ENCODE results near the gene PHETA1.

The PHETA1 gene, protein sequence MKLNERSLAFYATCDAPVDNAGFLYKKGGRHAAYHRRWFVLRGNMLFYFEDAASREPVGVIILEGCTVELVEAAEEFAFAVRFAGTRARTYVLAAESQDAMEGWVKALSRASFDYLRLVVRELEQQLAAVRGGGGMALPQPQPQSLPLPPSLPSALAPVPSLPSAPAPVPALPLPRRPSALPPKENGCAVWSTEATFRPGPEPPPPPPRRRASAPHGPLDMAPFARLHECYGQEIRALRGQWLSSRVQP
- 1.8 to 4.5 (median 2.2) reads per million in 3 donors for total RNA-seq

DNA sequence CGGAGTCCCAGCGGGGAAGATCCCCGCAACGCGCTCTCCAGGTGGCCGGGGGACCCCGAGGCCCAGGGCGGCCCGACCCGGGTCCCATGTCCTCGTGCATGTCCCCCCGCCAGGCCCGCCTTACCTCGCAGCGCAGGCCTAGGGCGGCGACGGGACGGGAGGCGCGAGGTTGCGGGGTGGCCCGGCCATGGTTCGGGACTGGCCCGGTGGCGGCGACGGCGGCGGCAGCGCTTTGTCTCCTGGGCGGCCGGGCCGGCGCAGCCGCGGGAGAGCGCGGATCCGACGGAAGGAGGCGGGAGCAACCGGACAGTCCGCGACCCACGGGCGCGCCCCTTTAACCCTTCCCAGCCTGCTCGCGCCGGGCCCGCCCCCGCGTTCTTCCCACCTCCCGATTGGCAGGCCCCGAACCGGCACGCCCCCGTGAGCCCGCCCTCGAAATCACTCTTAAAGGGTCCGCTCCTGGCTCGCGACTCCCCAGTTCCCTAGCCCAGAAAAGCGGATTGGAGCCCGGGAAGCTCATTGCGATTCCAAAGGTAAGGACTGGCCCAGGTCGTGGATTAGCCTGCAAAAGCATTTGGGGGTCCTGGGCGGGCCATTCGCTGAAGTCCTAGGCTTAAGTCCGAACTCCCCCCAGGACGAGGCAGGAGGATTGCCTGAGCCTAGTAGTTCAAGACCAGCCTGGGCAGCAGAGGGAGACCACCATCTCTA, at the start of gene PHETA1:
TSS of gene PHETA1 (minus strand) at position 308 of the 708 bp plus-strand sequence. CDS start 5,668 bp downstream, outside the sequence.
- Histone ChIP-seq H3K9me3 (ENCODE audit: control insufficient read depth, low read length) (no peaks in the 10 kb centered on the region), H3K4me1 (ENCODE audit: control insufficient read depth, insufficient read depth, low read length, poor library complexity, severe bottlenecking) (peaks cover 19% of the 10 kb centered on the region), H3K36me3 (ENCODE audit: control insufficient read depth, insufficient read depth, low read length) (no peaks in the 10 kb centered on the region), H3K4me3 (ENCODE audit: insufficient read depth, low read depth, low read length, poor library complexity, severe bottlenecking) (peak within 1 kb of the TSS; percentile 61), H3K27ac (ENCODE audit: insufficient read depth, low read length, poor library complexity, severe bottlenecking) (peak within 1 kb of the TSS; percentile 47), H3K27me3 (replicated peaks; ENCODE audit: control insufficient read depth, insufficient read depth, low read length, poor library complexity, severe bottlenecking) (no peaks in the 10 kb centered on the region)
- DNase-seq: peak; percentile 34 to 54 (median 52)

GRCh38 chr12:111418594-111418880, 49.6 kb upstream of the PHETA1 start:
- Histone ChIP-seq H3K4me1 (ENCODE audit: control insufficient read depth, insufficient read depth, low read length, poor library complexity, severe bottlenecking) (peaks cover 7% of the 10 kb centered on the region), H3K36me3 (ENCODE audit: control insufficient read depth, insufficient read depth, low read length) (peaks cover 34% of the 10 kb centered on the region), H3K27ac (ENCODE audit: insufficient read depth, low read length, poor library complexity, severe bottlenecking) (no peak overlapping the region), H3K9me3 (ENCODE audit: control insufficient read depth, low read length) (no peaks in the 10 kb centered on the region), H3K27me3 (replicated peaks; ENCODE audit: control insufficient read depth, insufficient read depth, low read length, poor library complexity, severe bottlenecking) (no peaks in the 10 kb centered on the region), H3K4me3 (ENCODE audit: insufficient read depth, low read depth, low read length, poor library complexity, severe bottlenecking) (no peak overlapping the region)
- no peak for DNase-seq

DNA sequence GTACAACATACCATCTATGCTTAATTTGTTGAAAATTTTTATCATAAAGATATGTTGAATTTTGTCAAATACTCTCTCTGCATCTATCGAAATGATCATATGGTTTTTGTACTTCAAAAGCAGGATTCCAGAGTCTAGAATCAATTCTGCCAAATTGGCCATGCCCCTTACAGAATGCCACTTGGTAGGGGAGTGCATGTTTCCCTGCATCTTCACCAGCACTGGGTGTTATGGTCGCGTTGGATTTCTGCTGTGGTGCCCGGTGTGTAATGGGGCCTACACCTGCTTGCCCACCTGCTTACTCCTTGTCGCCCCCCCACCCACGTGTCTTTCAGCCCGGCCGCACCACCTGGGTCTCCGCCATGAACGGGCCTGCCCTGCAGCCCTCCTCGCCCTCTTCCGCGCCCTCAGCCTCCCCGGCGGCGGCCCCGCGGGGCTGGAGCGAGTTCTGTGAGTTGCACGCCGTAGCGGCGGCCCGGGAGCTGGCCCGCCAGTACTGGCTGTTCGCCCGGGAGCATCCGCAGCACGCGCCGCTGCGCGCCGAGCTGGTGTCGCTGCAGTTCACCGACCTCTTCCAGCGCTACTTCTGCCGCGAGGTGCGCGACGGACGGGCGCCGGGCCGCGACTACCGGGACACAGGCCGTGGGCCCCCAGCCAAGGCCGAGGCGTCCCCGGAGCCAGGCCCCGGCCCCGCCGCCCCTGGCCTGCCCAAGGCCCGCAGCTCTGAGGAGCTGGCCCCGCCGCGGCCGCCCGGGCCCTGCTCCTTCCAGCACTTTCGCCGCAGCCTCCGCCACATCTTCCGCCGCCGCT, 49.1 kb upstream of the PHETA1 start:
- peak overlapping the region; percentile 13 for H3K27ac ChIP-seq (ENCODE audit: insufficient read depth, low read length, poor library complexity, severe bottlenecking)
- DNase-seq: no peak
- H3K4me1 ChIP-seq (ENCODE audit: control insufficient read depth, insufficient read depth, low read length, poor library complexity, severe bottlenecking): peaks cover 12% of the 10 kb centered on the region
- H3K27me3 ChIP-seq (replicated peaks; ENCODE audit: control insufficient read depth, insufficient read depth, low read length, poor library complexity, severe bottlenecking): no peaks in the 10 kb centered on the region
- H3K4me3 ChIP-seq (ENCODE audit: insufficient read depth, low read depth, low read length, poor library complexity, severe bottlenecking): no peak overlapping the region
- H3K36me3 ChIP-seq (ENCODE audit: control insufficient read depth, insufficient read depth, low read length): peaks cover 34% of the 10 kb centered on the region
- H3K9me3 ChIP-seq (ENCODE audit: control insufficient read depth, low read length): no peaks in the 10 kb centered on the region

- Histone ChIP-seq H3K9me3 (ENCODE audit: control insufficient read depth, low read length) (no peaks in the 10 kb centered on the region), H3K36me3 (ENCODE audit: control insufficient read depth, insufficient read depth, low read length) (peaks cover 34% of the 10 kb centered on the region)
- no peak for DNase-seq
These were observed 48.4 kb upstream of the PHETA1 start for GRCh38 chr12:111417290-111417689.

GRCh38 chr12:111414711-111415252, 45.9 kb upstream of the PHETA1 start:
- peaks cover 20% of the 10 kb centered on the region for H3K36me3 ChIP-seq (ENCODE audit: control insufficient read depth, insufficient read depth, low read length)
- H3K27me3 ChIP-seq (replicated peaks; ENCODE audit: control insufficient read depth, insufficient read depth, low read length, poor library complexity, severe bottlenecking): no peaks in the 10 kb centered on the region
- DNase-seq: no peak
- H3K4me1 ChIP-seq (ENCODE audit: control insufficient read depth, insufficient read depth, low read length, poor library complexity, severe bottlenecking): peaks cover 42% of the 10 kb centered on the region
- peak overlapping the region; percentile 4 for H3K27ac ChIP-seq (ENCODE audit: insufficient read depth, low read length, poor library complexity, severe bottlenecking)
- no peaks in the 10 kb centered on the region for H3K9me3 ChIP-seq (ENCODE audit: control insufficient read depth, low read length)
- H3K4me3 ChIP-seq (ENCODE audit: insufficient read depth, low read depth, low read length, poor library complexity, severe bottlenecking): no peak overlapping the region

More at GRCh38 chr12:111417290-111417689, 48.4 kb upstream of the PHETA1 start:
- Histone ChIP-seq H3K27ac (ENCODE audit: insufficient read depth, low read length, poor library complexity, severe bottlenecking) (no peak overlapping the region), H3K4me1 (ENCODE audit: control insufficient read depth, insufficient read depth, low read length, poor library complexity, severe bottlenecking) (peaks cover 17% of the 10 kb centered on the region), H3K27me3 (replicated peaks; ENCODE audit: control insufficient read depth, insufficient read depth, low read length, poor library complexity, severe bottlenecking) (no peaks in the 10 kb centered on the region), H3K4me3 (ENCODE audit: insufficient read depth, low read depth, low read length, poor library complexity, severe bottlenecking) (no peak overlapping the region)

- Histone ChIP-seq H3K4me3 (ENCODE audit: insufficient read depth, low read depth, low read length, poor library complexity, severe bottlenecking) (no peak overlapping the region), H3K9me3 (ENCODE audit: control insufficient read depth, low read length) (no peaks in the 10 kb centered on the region), H3K4me1 (ENCODE audit: control insufficient read depth, insufficient read depth, low read length, poor library complexity, severe bottlenecking) (peaks cover 55% of the 10 kb centered on the region), H3K27me3 (replicated peaks; ENCODE audit: control insufficient read depth, insufficient read depth, low read length, poor library complexity, severe bottlenecking) (no peaks in the 10 kb centered on the region), H3K36me3 (ENCODE audit: control insufficient read depth, insufficient read depth, low read length) (peaks cover 8% of the 10 kb centered on the region), H3K27ac (ENCODE audit: insufficient read depth, low read length, poor library complexity, severe bottlenecking) (peak overlapping the region; percentile 22)
- no peak for DNase-seq
These were observed 44.7 kb upstream of the PHETA1 start for GRCh38 chr12:111413442-111414086.

DNA sequence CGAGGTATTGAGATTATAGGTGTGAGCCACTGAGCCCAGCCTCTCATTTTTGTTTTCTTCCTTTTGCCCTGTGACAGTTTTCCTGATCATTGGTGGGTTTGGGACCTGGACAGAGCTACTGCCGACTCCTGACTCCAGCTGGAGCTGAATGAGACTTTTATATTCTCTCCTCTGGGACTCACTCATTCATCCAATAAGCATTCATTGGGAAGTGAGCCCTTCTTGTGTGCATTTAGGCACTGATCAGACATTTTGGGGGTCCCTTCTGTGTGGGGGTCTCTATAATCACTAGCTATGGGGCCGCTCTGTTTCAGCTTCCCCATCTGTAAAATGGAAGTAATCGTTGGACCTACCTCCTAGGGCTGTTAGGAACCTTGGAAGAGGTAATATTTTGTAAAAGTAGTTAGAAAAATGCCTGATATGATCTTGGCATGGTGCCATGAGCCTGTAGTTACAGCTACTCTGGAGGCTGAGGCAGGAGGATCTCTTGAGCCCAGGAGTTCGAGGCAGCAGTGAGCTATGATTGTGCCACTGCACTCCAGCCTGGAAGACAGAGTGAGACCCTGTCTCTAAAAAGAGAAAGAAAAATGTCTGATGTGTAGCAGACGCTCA, 44.0 kb upstream of the PHETA1 start:
- Histone ChIP-seq H3K4me1 (ENCODE audit: control insufficient read depth, insufficient read depth, low read length, poor library complexity, severe bottlenecking) (peaks cover 61% of the 10 kb centered on the region), H3K36me3 (ENCODE audit: control insufficient read depth, insufficient read depth, low read length) (peaks cover 7% of the 10 kb centered on the region), H3K27me3 (replicated peaks; ENCODE audit: control insufficient read depth, insufficient read depth, low read length, poor library complexity, severe bottlenecking) (no peaks in the 10 kb centered on the region), H3K9me3 (ENCODE audit: control insufficient read depth, low read length) (no peaks in the 10 kb centered on the region), H3K27ac (ENCODE audit: insufficient read depth, low read length, poor library complexity, severe bottlenecking) (peak overlapping the region; percentile 59), H3K4me3 (ENCODE audit: insufficient read depth, low read depth, low read length, poor library complexity, severe bottlenecking) (no peak overlapping the region)
- DNase-seq: no peak

DNA sequence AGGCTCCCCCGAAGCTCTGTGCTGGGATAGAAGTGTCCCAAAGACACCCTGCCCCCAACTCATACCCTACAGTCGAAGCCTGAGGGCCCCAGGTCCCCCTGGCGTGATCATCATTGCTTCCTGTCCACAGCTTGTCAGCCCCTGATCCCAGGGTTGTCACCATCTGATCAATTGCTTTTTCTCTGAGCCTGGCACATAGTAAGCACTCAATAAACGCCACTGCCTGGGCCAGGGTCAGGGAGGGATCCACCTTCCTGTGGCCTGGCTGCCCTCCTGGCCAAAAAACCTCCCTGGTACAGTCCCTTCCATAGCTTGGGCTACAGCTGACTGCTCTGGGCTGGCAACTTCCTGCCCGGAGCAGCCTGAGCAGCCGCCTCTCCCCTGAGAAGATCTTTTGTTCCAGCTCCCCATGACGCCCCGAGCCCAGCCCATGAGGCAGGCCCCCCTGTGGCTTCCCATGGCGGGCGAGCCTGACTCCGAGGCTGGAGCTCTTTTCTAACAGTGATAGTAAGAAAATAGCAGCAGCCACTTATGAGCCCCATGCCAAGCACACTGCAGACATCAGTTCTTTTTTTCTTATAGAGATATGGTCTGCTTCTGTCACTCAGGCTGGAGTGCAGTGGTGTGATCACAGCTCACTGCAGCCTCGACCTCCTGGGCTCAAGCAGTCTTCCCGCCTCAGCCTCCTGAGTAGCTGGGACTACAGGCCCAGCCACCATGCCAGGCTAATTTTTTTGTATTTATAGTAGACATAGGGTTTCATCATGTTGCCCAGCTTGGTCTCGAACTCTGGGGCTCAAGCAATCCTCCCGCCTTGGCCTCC, 43.3 kb upstream of the PHETA1 start:
- no peaks in the 10 kb centered on the region for H3K27me3 ChIP-seq (replicated peaks; ENCODE audit: control insufficient read depth, insufficient read depth, low read length, poor library complexity, severe bottlenecking)
- no peak for DNase-seq
- no peaks in the 10 kb centered on the region for H3K9me3 ChIP-seq (ENCODE audit: control insufficient read depth, low read length)
- H3K4me3 ChIP-seq (ENCODE audit: insufficient read depth, low read depth, low read length, poor library complexity, severe bottlenecking): no peak overlapping the region
- peaks cover 68% of the 10 kb centered on the region for H3K4me1 ChIP-seq (ENCODE audit: control insufficient read depth, insufficient read depth, low read length, poor library complexity, severe bottlenecking)
- peak overlapping the region; percentile 59 for H3K27ac ChIP-seq (ENCODE audit: insufficient read depth, low read length, poor library complexity, severe bottlenecking)
- peaks cover 7% of the 10 kb centered on the region for H3K36me3 ChIP-seq (ENCODE audit: control insufficient read depth, insufficient read depth, low read length)

All from effector memory CD4-positive, alpha-beta T cell (primary cell).